Trophoblast cell (in vitro differentiated cells and primary cell): ENCODE results near the gene PTPRO.

Source experiments
- DNase-seq, 2 donors: peaks; one replicate each; pipeline ENCODE4 v3.0.0-alpha.2; 2016
- H2AFZ ChIP-seq: 2 replicates; pipeline ENCODE4 v1.6.1; 2013; ENCODE audit warnings: low read length, moderate library complexity, mild to moderate bottlenecking; ENCODE audit not compliant: insufficient read depth, poor library complexity
- H2AK5ac ChIP-seq: 2 replicates; pipeline ENCODE4 v1.6.1; 2013; ENCODE audit warnings: mild to moderate bottlenecking, low read length
- H2BK120ac ChIP-seq: 2 replicates; pipeline ENCODE4 v1.6.1; 2013; ENCODE audit warnings: low read length, mild to moderate bottlenecking, moderate library complexity; ENCODE audit not compliant: insufficient read depth, poor library complexity
- H2BK12ac ChIP-seq: 2 replicates; pipeline ENCODE4 v1.6.1; 2013; ENCODE audit warnings: mild to moderate bottlenecking, low read length, moderate library complexity
- H2BK5ac ChIP-seq: 2 replicates; pipeline ENCODE4 v1.6.1; 2013; ENCODE audit warnings: low read length, low read depth, moderate library complexity, mild to moderate bottlenecking; ENCODE audit not compliant: poor library complexity
- H3K14ac ChIP-seq: 2 replicates; pipeline ENCODE4 v1.6.1; 2013; ENCODE audit warnings: mild to moderate bottlenecking, low read length
- H3K18ac ChIP-seq: 2 replicates; pipeline ENCODE4 v1.6.1; 2013; ENCODE audit warnings: mild to moderate bottlenecking, low read length
- H3K23ac ChIP-seq: 2 replicates; pipeline ENCODE4 v1.6.1; 2013; ENCODE audit warnings: low read length
- H3K27ac ChIP-seq: 2 replicates; pipeline ENCODE4 v1.5.1; 2013; ENCODE audit warnings: low read depth, mild to moderate bottlenecking, inconsistent platforms, low read length, moderate library complexity
- H3K27me3 ChIP-seq: 2 replicates; pipeline ENCODE4 v1.6.1; 2013; ENCODE audit warnings: inconsistent platforms, mild to moderate bottlenecking, low read length, moderate library complexity; ENCODE audit not compliant: insufficient read depth
- H3K36me3 ChIP-seq, 2 experiments: 1 replicate in 1 of 2; 2 replicates in 1 of 2; pipeline ENCODE4 v1.6.1; 2013; ENCODE audit warnings: low read length in 2 of 2, mild to moderate bottlenecking in 2 of 2, moderate library complexity in 1 of 2; ENCODE audit not compliant: insufficient read depth in 2 of 2, control insufficient read depth in 1 of 2
- H3K4ac ChIP-seq: 2 replicates; pipeline ENCODE4 v1.6.1; 2013; ENCODE audit warnings: low read depth, mild to moderate bottlenecking, low read length, moderate library complexity
- H3K4me1 ChIP-seq, 2 experiments: 1 replicate in 1 of 2; 2 replicates in 1 of 2; pipeline ENCODE4 v1.6.1; 2013; ENCODE audit warnings: low read length in 2 of 2, mild to moderate bottlenecking in 2 of 2, moderate library complexity in 1 of 2; ENCODE audit not compliant: insufficient read depth in 2 of 2, control insufficient read depth in 1 of 2
- H3K4me2 ChIP-seq: 2 replicates; pipeline ENCODE4 v1.6.1; 2013; ENCODE audit warnings: inconsistent platforms, mild to moderate bottlenecking, low read length, moderate library complexity
- H3K4me3 ChIP-seq: 2 replicates; pipeline ENCODE4 v1.5.1; 2013; ENCODE audit warnings: mild to moderate bottlenecking, low read depth, low read length, inconsistent platforms
- H3K79me1 ChIP-seq: one replicate; pipeline ENCODE4 v1.6.1; 2013; ENCODE audit warnings: low read length
- H3K79me2 ChIP-seq: 2 replicates; pipeline ENCODE4 v1.6.1; 2013; ENCODE audit warnings: low read length, mild to moderate bottlenecking; ENCODE audit not compliant: control insufficient read depth, insufficient read depth, poor library complexity
- H3K9ac ChIP-seq: 2 replicates; pipeline ENCODE4 v1.6.1; 2013; ENCODE audit warnings: mild to moderate bottlenecking, low read length
- H3K9me3 ChIP-seq: 2 replicates; pipeline ENCODE4 v1.6.1; 2013; ENCODE audit warnings: low read depth, mild to moderate bottlenecking, control low read depth, inconsistent platforms, low read length; ENCODE audit not compliant: insufficient read depth
- H4K12ac ChIP-seq: 2 replicates; pipeline ENCODE4 v1.6.1; 2013; ENCODE audit warnings: low read depth, mild to moderate bottlenecking, low read length, moderate library complexity
- H4K8ac ChIP-seq: 2 replicates; pipeline ENCODE4 v1.6.1; 2013; ENCODE audit warnings: low read depth, mild to moderate bottlenecking, low read length, moderate library complexity
- H4K91ac ChIP-seq: one replicate; pipeline ENCODE4 v1.6.1; 2013; ENCODE audit warnings: low read depth, mild to moderate bottlenecking, low read length, moderate library complexity
- whole genome bisulfite sequencing: extraction: QIAGEN DNeasy Blood & Tissue Kit; methylation state at CpG from one replicate; pipeline ENCODE4 v1.1.7; 2013; ENCODE audit warnings: missing lambda C conversion rate; ENCODE audit not compliant: insufficient read length, insufficient coverage; ENCODE audit errors: extremely low coverage; 5-methylcytosine and 5-hydroxymethylcytosine counted together

The PTPRO gene

DNA sequence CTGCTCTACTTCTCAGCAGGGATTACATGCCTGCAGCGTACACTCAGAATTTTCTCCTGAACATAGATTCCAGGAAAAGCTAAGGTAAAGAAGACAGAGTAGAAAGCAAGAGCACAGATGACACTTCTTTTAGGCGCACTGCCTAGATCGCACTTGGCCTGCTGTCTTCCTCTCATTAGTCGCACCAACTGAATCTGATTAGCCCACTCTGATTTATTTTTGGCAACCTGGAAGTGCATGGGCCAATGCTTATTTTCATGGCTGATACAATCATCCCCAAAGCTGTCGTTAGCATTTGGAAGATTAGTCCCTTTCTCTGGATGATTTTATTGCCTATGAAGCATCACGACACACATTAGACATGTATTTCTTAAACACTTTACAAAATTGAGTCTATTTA is 152.5 kb downstream of the PTPRO start:
- H3K9ac ChIP-seq: no peak overlapping the region
- no peak overlapping the region for H2BK12ac ChIP-seq
- H3K23ac ChIP-seq: no peak overlapping the region
- no peak overlapping the region for H3K14ac ChIP-seq
- no peaks in the 10 kb centered on the region for H3K36me3 ChIP-seq
- H3K4me1 ChIP-seq: no peaks in the 10 kb centered on the region
- H2BK120ac ChIP-seq: no peak overlapping the region
- no peak overlapping the region for H3K4ac ChIP-seq
- H3K9me3 ChIP-seq: no peaks in the 10 kb centered on the region
- no peak overlapping the region for H3K27ac ChIP-seq
- WGBS: no CpG with 5 or more reads among the region's 6 CpGs
- no peak overlapping the region for H4K91ac ChIP-seq
- no peak overlapping the region for H2AK5ac ChIP-seq
- no peak overlapping the region for H3K4me2 ChIP-seq
- H2BK5ac ChIP-seq: no peak overlapping the region
- H4K12ac ChIP-seq: no peak overlapping the region
- H3K79me2 ChIP-seq: no peaks in the 10 kb centered on the region
- no peaks in the 10 kb centered on the region for H3K27me3 ChIP-seq
- DNase-seq: no peak
- no peak overlapping the region for H3K18ac ChIP-seq
- no peak overlapping the region for H4K8ac ChIP-seq
- H2AFZ ChIP-seq: no peak overlapping the region
- no peaks in the 10 kb centered on the region for H3K79me1 ChIP-seq
- no peak overlapping the region for H3K4me3 ChIP-seq

DNA sequence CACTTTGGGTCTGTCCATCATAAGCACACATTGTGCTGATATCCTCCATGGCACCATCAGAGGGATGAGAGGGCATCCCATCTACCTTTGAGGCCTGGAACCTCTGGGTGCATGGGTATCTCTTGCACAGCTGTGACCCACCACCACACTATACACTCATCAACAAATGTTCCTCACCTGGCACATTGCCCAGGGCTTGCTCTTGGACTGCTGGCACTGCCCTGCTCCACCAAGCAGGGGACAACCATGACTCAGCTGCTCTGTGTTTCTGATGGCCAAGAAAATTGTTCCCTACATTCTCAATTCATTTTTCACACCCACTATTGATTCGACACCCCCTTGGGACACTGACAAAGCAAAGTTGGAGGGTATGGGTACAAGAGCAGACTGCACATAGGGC is 155.5 kb downstream of the PTPRO start:
- Histone ChIP-seq H3K9ac (peak overlapping the region; percentile 66), H3K9me3 (no peaks in the 10 kb centered on the region), H3K18ac (no peak overlapping the region), H3K4ac (no peak overlapping the region), H3K14ac (no peak overlapping the region), H4K8ac (no peak overlapping the region), H2BK5ac (no peak overlapping the region), H2BK120ac (no peak overlapping the region), H3K36me3 (no peaks in the 10 kb centered on the region), H3K79me2 (no peaks in the 10 kb centered on the region), H2BK12ac (no peak overlapping the region), H4K12ac (no peak overlapping the region), H2AK5ac (no peak overlapping the region), H3K27ac (no peak overlapping the region), H3K4me2 (no peak overlapping the region), H3K4me3 (no peak overlapping the region), H3K4me1 (no peaks in the 10 kb centered on the region), H3K27me3 (no peaks in the 10 kb centered on the region), H3K79me1 (no peaks in the 10 kb centered on the region), H2AFZ (no peak overlapping the region), H4K91ac (no peak overlapping the region), H3K23ac (peak overlapping the region; percentile 54)
- no CpG with 5 or more reads among the region's 1 CpG for WGBS
- DNase-seq: no peak

DNA sequence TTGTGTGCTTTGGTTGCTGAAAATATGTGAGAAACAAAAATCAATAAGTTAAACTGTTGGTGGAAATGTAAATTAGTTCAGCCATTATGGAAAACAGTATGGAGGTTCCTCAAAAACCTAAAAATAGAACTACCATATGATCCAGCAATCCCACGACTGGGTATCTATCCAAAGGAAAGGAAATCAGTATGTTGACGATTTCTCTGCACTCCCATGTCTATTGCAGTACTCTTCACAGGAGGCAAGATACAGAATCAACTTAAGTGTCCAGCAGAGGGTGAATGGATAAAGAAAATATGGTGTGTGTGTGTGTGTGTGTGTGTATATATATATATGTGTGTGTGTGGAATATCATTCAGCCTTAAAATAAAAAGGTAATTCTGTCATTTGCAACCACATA is 159.5 kb downstream of the PTPRO start:
- no peak overlapping the region for H2BK5ac ChIP-seq

DNA sequence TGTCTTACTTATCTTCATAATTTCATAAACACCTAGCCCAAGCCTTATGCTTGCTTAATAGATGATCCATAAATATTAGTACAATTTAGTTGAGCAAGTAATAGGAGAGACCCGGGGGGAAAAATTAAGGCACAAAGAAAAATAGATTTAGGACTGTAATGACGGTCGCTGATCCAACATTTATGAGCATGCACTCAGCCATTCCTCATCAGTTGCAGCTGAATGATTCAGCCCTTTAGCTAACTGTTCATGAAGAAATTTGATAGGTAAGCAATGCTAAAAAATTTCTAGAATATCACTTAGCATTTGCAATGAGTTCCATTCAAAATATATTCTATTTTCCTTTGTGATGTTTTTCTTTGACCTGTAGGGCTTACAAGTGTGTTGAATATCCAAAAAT is 163.2 kb downstream of the PTPRO start:
- H3K79me2 ChIP-seq: no peaks in the 10 kb centered on the region
- H3K23ac ChIP-seq: no peak overlapping the region
- no peaks in the 10 kb centered on the region for H3K36me3 ChIP-seq
- H3K4me1 ChIP-seq: no peaks in the 10 kb centered on the region
- H3K27ac ChIP-seq: no peak overlapping the region
- H2BK12ac ChIP-seq: no peak overlapping the region
- no peak overlapping the region for H3K14ac ChIP-seq
- no peak overlapping the region for H2BK120ac ChIP-seq
- H4K8ac ChIP-seq: no peak overlapping the region
- DNase-seq: no peak
- no peak overlapping the region for H3K9ac ChIP-seq
- no CpG with 5 or more reads among the region's 3 CpGs for WGBS
- H2AK5ac ChIP-seq: no peak overlapping the region
- no peak overlapping the region for H2BK5ac ChIP-seq
- H4K12ac ChIP-seq: no peak overlapping the region
- no peak overlapping the region for H4K91ac ChIP-seq
- no peak overlapping the region for H3K18ac ChIP-seq
- H3K4me2 ChIP-seq: no peak overlapping the region
- H3K79me1 ChIP-seq: no peaks in the 10 kb centered on the region
- no peaks in the 10 kb centered on the region for H3K27me3 ChIP-seq
- no peaks in the 10 kb centered on the region for H3K9me3 ChIP-seq
- H3K4ac ChIP-seq: no peak overlapping the region
- no peak overlapping the region for H2AFZ ChIP-seq
- no peak overlapping the region for H3K4me3 ChIP-seq

More for the DNA sequence above, 159.5 kb downstream of the PTPRO start:
- Histone ChIP-seq H3K79me1 (no peaks in the 10 kb centered on the region), H2AFZ (no peak overlapping the region), H3K4me3 (no peak overlapping the region), H3K9me3 (no peaks in the 10 kb centered on the region), H3K4me1 (no peaks in the 10 kb centered on the region), H4K12ac (no peak overlapping the region), H2BK12ac (no peak overlapping the region), H4K91ac (no peak overlapping the region), H3K18ac (no peak overlapping the region), H3K36me3 (no peaks in the 10 kb centered on the region), H3K27ac (no peak overlapping the region), H3K4me2 (no peak overlapping the region), H3K23ac (no peak overlapping the region), H3K79me2 (no peaks in the 10 kb centered on the region), H3K27me3 (no peaks in the 10 kb centered on the region), H3K14ac (no peak overlapping the region), H3K4ac (no peak overlapping the region), H2BK120ac (no peak overlapping the region), H4K8ac (no peak overlapping the region), H2AK5ac (no peak overlapping the region), H3K9ac (no peak overlapping the region)
- DNase-seq: no peak
- no CpG with 5 or more reads among the region's 2 CpGs for WGBS
